Karpas-422 (cell line): ENCODE measurements around the gene SERF2. TPM values are rescaled to one million over a fixed set of nuclear protein-coding genes. Genes with fewer than 3 reads are reported as not detected.
A peak's percentile ranks its signal among the peaks of the same experiment; 100 is the strongest.
"Not testable (repeated sequence)": the region's sequence is repeated elsewhere in the genome, so short reads cannot be mapped to it uniquely, and the experiment has no call there.

Source experiments
- DNase-seq: peaks from one replicate; pipeline ENCODE4 v3.0.0-alpha.2; 2015
- H2AFZ ChIP-seq: fragments of 200-600 bp; sonication (generic); 2 replicates; pipeline ENCODE4 v1.6.1; 2014; ENCODE audit warnings: antibody characterized with exemption, low read length, mixed read lengths
- H3K27ac ChIP-seq: fragments of 200-600 bp; sonication (generic); 2 replicates; pipeline ENCODE4 v1.5.1; 2014; ENCODE audit warnings: mild to moderate bottlenecking, low read length, moderate library complexity
- H3K27me3 ChIP-seq: fragments of 200-600 bp; sonication (generic); 2 replicates; pipeline ENCODE4 v1.6.1; 2014; ENCODE audit warnings: low read length, mixed read lengths
- H3K36me3 ChIP-seq: fragments of 200-600 bp; sonication (generic); 2 replicates; pipeline ENCODE4 v1.6.1; 2014; ENCODE audit warnings: low read length, mixed read lengths; ENCODE audit not compliant: insufficient read depth
- H3K4me1 ChIP-seq: fragments of 200-600 bp; sonication (generic); 2 replicates; pipeline ENCODE4 v1.6.1; 2014; ENCODE audit warnings: mild to moderate bottlenecking, low read length, mixed read lengths
- H3K4me2 ChIP-seq: fragments of 200-600 bp; sonication (generic); 2 replicates; pipeline ENCODE4 v1.6.1; 2014; ENCODE audit warnings: low read length, low read depth, mild to moderate bottlenecking; ENCODE audit not compliant: poor library complexity, severe bottlenecking
- H3K4me3 ChIP-seq: fragments of 200-600 bp; sonication (generic); 2 replicates; pipeline ENCODE4 v1.5.1; 2014; ENCODE audit warnings: mild to moderate bottlenecking, antibody characterized with exemption, low read length, mixed read lengths
- H3K79me2 ChIP-seq: fragments of 200-600 bp; sonication (generic); 2 replicates; pipeline ENCODE4 v1.6.1; 2014; ENCODE audit warnings: mild to moderate bottlenecking, low read length, mixed read lengths
- H3K9ac ChIP-seq: fragments of 200-600 bp; sonication (generic); 2 replicates; pipeline ENCODE4 v1.6.0; 2014; ENCODE audit warnings: low read length
- H3K9me2 ChIP-seq: fragments of 200-600 bp; sonication (generic), shearing (Covaris generic); replicated peaks from 2 replicates; pipeline ENCODE4 v1.6.0; 2014; ENCODE audit warnings: mild to moderate bottlenecking, low read length, moderate library complexity; ENCODE audit not compliant: insufficient read depth
- H3K9me3 ChIP-seq: fragments of 300-700, 200-600 bp; sonication (generic); 2 replicates; pipeline ENCODE4 v1.6.1; 2014; ENCODE audit warnings: low read length, mixed read lengths
- H4K20me1 ChIP-seq: fragments of 200-600 bp; sonication (generic); 2 replicates; pipeline ENCODE4 v1.6.1; 2014; ENCODE audit warnings: mild to moderate bottlenecking, antibody characterized with exemption, low read length, low read depth; ENCODE audit not compliant: insufficient read depth
- total RNA-seq: library from RNA; depleted of rRNA; stranded (reverse); fragments of >200 nt; shearing (Covaris generic); gene quantifications from 2 replicates; pipeline ENCODE4 v1.2.3, GENCODE V29; 2014; ENCODE audit warnings: low replicate concordance

The SERF2 gene
- total RNA-seq, 1 experiment from 2014 or later = 882 TPM

DNA sequence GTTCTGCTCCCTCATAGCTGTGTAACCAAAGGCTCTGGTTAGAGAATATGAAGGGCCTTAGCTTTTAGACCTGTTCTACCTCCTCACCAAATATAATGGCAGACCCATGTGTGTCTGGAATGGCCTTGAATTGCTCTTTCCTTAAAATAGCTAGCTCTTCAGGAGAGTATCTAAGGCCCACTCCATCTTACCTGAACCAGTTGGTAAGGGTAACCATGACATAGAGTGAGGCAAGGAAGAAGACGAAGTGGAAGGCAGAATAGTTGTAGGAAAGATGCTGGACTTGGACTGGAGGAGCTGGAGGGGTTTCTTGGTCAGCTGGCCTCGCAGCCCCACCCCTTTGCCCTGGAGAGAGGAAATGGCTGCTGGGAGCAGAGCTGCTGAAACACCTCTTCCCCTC is 3.1 kb downstream of the SERF2 start:
- peaks cover 76% of the 10 kb centered on the region for H3K4me1 ChIP-seq
- no peaks in the 10 kb centered on the region for H3K9me2 ChIP-seq
- H3K27me3 ChIP-seq = no peaks in the 10 kb centered on the region
- no peak overlapping the region for H3K9ac ChIP-seq
- peaks cover 24% of the 10 kb centered on the region; the same call in 1 of the 2 replicates for H4K20me1 ChIP-seq
- no peaks in the 10 kb centered on the region for H3K9me3 ChIP-seq
- H2AFZ ChIP-seq = no peak overlapping the region
- peaks cover 29% of the 10 kb centered on the region for H3K36me3 ChIP-seq
- H3K4me2 ChIP-seq = no peak overlapping the region
- no peak for DNase-seq
- peak overlapping the region; percentile 95 for H3K27ac ChIP-seq
- peaks cover 22% of the 10 kb centered on the region for H3K79me2 ChIP-seq
- H3K4me3 ChIP-seq = no peak overlapping the region

DNA sequence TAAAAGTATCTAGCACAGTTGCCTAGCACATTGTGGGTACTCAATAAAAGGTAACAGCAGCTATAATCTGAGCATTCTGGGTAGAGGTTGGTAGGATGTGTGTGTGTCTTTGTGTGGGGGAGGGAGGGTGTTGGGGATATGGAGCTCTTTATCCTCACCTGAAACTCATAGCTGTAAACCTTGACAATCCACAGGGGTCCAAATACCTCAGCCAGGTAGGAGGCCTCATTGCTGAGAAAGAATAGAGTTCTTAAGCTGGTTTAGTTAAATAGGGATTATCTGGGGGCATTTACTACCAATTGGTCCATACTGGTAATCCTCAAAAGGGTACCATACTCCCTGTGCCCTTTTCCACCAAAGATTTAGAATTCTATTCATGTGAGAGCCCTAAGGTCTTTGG is 3.9 kb downstream of the SERF2 start:
- Histone ChIP-seq H3K9me3 (no peaks in the 10 kb centered on the region), H3K79me2 (peaks cover 28% of the 10 kb centered on the region), H3K9me2 (no peaks in the 10 kb centered on the region), H2AFZ (no peak overlapping the region), H3K36me3 (peaks cover 34% of the 10 kb centered on the region), H3K9ac (no peak overlapping the region), H3K4me2 (no peak overlapping the region), H3K27ac (peak overlapping the region; percentile 95), H3K27me3 (no peaks in the 10 kb centered on the region), H3K4me1 (peaks cover 77% of the 10 kb centered on the region), H4K20me1 (peaks cover 24% of the 10 kb centered on the region; the same call in 1 of the 2 replicates), H3K4me3 (no peak overlapping the region)
- no peak for DNase-seq

DNA sequence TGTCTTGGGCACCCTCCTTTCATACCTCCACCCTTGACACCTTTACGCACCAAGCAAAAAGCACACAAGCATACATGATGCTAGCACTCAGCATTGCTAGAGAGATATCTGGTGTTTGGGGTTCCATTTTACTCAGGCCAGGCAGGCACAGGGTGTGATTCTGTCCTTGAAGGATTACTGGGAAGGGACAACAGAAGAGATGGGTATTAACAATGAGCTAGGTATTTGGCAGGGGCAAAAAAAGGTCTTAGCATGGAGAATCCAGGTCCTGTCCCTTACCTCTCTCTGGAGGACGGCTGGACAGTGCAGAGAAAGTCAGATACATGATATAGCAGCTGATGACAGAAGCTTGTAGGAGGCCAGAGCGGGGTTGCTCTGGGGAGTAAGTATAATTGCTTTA is 4.4 kb downstream of the SERF2 start:
- peaks cover 34% of the 10 kb centered on the region for H3K79me2 ChIP-seq
- H3K9ac ChIP-seq = no peak overlapping the region; the same call in 1 of the 2 replicates
- H3K4me3 ChIP-seq = no peak overlapping the region
- H3K27ac ChIP-seq = peak overlapping the region; percentile 95
- peaks cover 78% of the 10 kb centered on the region for H3K4me1 ChIP-seq
- no peaks in the 10 kb centered on the region for H3K27me3 ChIP-seq
- H3K9me2 ChIP-seq = no peaks in the 10 kb centered on the region
- H3K36me3 ChIP-seq = peaks cover 39% of the 10 kb centered on the region
- no peak overlapping the region for H3K4me2 ChIP-seq
- no peak overlapping the region for H2AFZ ChIP-seq
- DNase-seq = no peak
- H4K20me1 ChIP-seq = peaks cover 24% of the 10 kb centered on the region; the same call in 1 of the 2 replicates
- no peaks in the 10 kb centered on the region for H3K9me3 ChIP-seq

DNA sequence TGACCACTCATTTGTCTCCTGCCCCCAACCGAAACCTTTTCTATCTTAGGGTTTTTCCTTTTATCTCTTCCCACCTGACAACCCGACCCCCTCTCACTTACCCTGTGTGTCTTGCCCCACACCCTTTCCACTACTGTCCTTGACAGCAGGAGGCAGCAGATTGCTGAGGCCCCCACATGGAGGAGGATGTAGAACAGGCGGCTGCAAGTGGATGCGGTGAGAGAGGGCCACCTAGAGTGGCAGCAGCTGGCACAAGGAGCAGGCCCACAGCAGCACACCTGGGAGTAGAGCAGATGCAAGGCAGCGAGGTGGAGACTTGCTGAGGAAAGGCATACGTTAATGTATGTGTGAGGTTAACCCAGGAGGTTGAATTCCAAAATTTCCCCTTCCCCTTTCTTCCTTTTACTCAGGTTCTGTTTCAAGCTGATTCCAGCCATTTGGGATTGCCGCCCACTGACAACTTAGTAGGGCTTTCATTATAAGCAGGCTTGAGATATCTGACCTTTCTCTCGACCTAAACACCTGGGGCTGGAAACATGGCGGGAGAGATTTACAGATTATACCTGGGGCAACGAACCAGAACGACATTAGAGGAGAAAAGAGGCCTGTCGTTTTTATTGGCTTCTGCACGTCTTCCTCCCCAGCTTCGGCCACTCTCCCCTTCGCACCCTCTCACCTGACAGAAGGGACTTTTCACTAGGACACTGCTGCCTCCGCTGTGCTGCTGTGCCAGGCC is 7.3 kb downstream of the SERF2 start:
- Histone ChIP-seq H2AFZ (no peak overlapping the region), H3K9ac (peak overlapping the region; percentile 46), H3K9me2 (no peaks in the 10 kb centered on the region), H3K27ac (peak overlapping the region; percentile 95), H3K9me3 (no peaks in the 10 kb centered on the region), H3K4me2 (peak overlapping the region; percentile 40), H3K79me2 (peaks cover 18% of the 10 kb centered on the region), H3K36me3 (peaks cover 34% of the 10 kb centered on the region), H4K20me1 (peaks cover 4% of the 10 kb centered on the region; the same call in 1 of the 2 replicates), H3K4me3 (peak overlapping the region; percentile 10; the same call in 1 of the 2 replicates), H3K4me1 (peaks cover 68% of the 10 kb centered on the region), H3K27me3 (no peaks in the 10 kb centered on the region)
- DNase-seq = peak; percentile 84

DNA sequence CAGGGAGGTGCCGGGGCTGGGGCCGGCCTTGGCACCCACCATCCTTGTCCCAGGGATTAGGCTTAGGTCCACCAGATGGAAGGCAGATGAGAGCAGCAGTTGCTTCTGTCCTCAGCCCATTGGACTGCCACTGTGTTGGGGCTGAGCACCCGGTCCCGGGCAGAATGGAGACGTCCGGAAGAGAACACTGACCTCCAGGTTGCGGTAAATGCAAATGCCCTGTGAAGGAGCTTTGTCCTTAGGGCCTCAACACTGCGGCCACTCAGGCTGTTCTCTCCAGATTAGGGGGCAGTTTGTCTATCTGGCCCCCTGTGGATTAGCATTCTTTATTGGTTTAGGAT is 7.8 kb downstream of the SERF2 start, which contains the start of gene SERINC4:
Gene SERINC4, minus strand, starts transcription at position 276 of the 341 bp plus-strand sequence. Its CDS starts 234 bp downstream, at position 42.
- H2AFZ ChIP-seq = no peak within 1 kb of the TSS

DNA sequence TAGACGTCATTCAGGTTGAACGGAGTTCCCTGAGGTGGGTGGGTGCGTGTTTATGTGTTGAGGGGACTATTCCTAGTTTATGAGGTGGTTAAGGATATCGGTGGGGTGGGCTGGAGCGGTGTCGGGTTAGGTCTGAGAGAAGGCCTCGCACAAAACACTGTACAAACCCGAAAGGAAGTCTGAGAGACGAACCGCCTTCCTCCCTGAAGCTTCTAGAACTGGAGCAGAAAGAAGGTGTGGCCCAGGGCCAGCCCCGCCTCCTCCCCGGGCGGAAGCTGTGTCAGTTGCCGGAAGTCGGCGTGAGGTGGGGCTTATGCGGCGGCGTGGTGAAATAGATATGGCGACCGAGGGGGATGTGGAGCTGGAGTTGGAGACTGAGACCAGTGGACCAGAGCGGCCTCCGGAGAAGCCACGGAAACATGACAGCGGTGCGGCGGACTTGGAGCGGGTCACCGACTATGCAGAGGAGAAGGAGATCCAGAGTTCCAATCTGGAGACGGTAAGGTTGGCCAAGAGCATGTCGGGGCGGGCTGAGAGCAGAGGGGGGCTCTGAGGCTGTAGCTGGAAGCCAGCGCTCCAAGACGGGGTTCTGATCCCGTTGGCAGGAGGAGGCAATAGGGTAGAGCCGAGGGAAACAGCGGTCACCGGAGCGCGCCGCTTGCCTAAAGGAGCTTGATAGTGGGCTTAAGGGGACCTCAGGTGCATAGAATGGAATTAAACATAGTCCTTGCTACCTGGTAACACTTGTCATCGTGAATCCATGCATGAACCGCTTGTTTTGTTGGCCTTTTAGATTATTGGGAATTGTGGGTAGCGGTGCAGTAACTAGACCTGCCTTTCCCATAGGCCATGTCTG is 8.4 kb downstream of the SERF2 start, which contains the start of gene HYPK:
Gene HYPK, plus strand, starts transcription at position 314 of the 856 bp plus-strand sequence. Its CDS starts 24 bp downstream, at position 338.
- Histone ChIP-seq H3K4me3 (peak within 1 kb of the TSS; percentile 87), H3K9me3 (no peaks in the 10 kb centered on the region), H3K9me2 (no peaks in the 10 kb centered on the region), H3K4me1 (peaks cover 57% of the 10 kb centered on the region), H3K79me2 (peaks cover 18% of the 10 kb centered on the region), H3K36me3 (peaks cover 26% of the 10 kb centered on the region), H3K9ac (peak within 1 kb of the TSS; percentile 94), H2AFZ (no peak within 1 kb of the TSS), H3K27me3 (no peaks in the 10 kb centered on the region), H4K20me1 (no peaks in the 10 kb centered on the region; the same call in 1 of the 2 replicates), H3K27ac (peak within 1 kb of the TSS; percentile 95), H3K4me2 (peak within 1 kb of the TSS; percentile 95)
- peak; percentile 97 for DNase-seq

More for the DNA sequence above, 7.8 kb downstream of the SERF2 start, which contains the start of gene SERINC4:
- peak within 1 kb of the TSS; percentile 94 for H3K9ac ChIP-seq
- H3K27ac ChIP-seq = peak within 1 kb of the TSS; percentile 95
- H3K9me2 ChIP-seq = no peaks in the 10 kb centered on the region
- H3K4me2 ChIP-seq = peak within 1 kb of the TSS; percentile 95
- DNase-seq = no peak
- peaks cover 18% of the 10 kb centered on the region for H3K79me2 ChIP-seq
- peaks cover 29% of the 10 kb centered on the region for H3K36me3 ChIP-seq
- H3K4me3 ChIP-seq = peak within 1 kb of the TSS; percentile 87
- no peaks in the 10 kb centered on the region for H3K27me3 ChIP-seq
- peaks cover 63% of the 10 kb centered on the region for H3K4me1 ChIP-seq
- no peaks in the 10 kb centered on the region; the same call in 1 of the 2 replicates for H4K20me1 ChIP-seq
- H3K9me3 ChIP-seq = no peaks in the 10 kb centered on the region

DNA sequence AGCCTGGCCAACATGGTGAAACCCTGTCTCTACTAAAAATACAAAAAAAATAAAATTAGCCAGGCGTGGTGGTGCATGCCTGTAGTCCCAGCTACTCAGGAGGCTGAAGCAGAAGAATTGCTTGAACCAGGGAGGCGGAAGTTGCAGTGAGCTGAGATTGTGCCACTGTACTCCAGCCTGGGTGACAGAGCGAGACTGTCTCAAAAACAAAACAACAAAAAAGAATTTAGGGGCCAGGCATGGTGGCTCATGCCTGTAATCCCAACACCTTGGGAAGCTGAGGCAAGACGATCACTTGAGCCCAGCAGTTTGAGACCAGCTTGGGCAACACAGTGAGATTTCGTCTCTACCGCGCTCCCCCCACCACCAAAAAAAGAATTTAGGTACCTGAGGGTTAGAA is 10.6 kb downstream of the SERF2 start:
- H3K27me3 ChIP-seq, DNase-seq, H3K9ac ChIP-seq, H4K20me1 ChIP-seq, H3K4me2 ChIP-seq, H3K9me2 ChIP-seq, H3K9me3 ChIP-seq, H3K4me3 ChIP-seq, H2AFZ ChIP-seq: not testable (repeated sequence)
- H3K79me2 ChIP-seq = peaks cover 18% of the 10 kb centered on the region
- H3K4me1 ChIP-seq = peaks cover 39% of the 10 kb centered on the region
- peaks cover 39% of the 10 kb centered on the region for H3K36me3 ChIP-seq
- H3K27ac ChIP-seq = peak overlapping the region; percentile 34
